Mucosa of descending colon (tissue), 3 donors: ENCODE results near the gene OS9. TPM values are rescaled to one million over a fixed set of nuclear protein-coding genes. Genes with fewer than 3 reads are reported as not detected.

Experiments used
- ATAC-seq: fragments of 200-7000 bp; cut with Tn5 transposase; one replicate; pipeline ENCODE4 v1.9.1; 2020; ENCODE audit warnings: mild to moderate bottlenecking, moderate library complexity
- DNase-seq, 3 donors: peaks; one replicate each; pipeline ENCODE4 v3.0.0-alpha.2; 2020
- H3K36me3 ChIP-seq: fragments of 200-600 bp; one replicate; pipeline ENCODE4 v1.8.0; 2021; ENCODE audit warnings: low read depth, mild to moderate bottlenecking
- H3K4me1 ChIP-seq: fragments of 200-600 bp; one replicate; pipeline ENCODE4 v1.8.0; 2021; ENCODE audit warnings: low read depth, mild to moderate bottlenecking
- H3K4me3 ChIP-seq: fragments of 200-600 bp; one replicate; pipeline ENCODE4 v1.8.0; 2021; ENCODE audit warnings: mild to moderate bottlenecking
- H3K9me3 ChIP-seq: fragments of 200-600 bp; one replicate; pipeline ENCODE4 v1.8.0; 2021; ENCODE audit warnings: mild to moderate bottlenecking
- CTCF ChIP-seq: fragments of 200-600 bp; IDR thresholded peaks from one replicate; pipeline ENCODE4 v1.8.0; 2022; ENCODE audit warnings: antibody characterized with exemption, mild to moderate bottlenecking
- intact Hi-C, 2 donors: fragments of 100-400 bp; cut with DNase I in 1 of 2; cut with micrococcal nuclease in 1 of 2; formaldehyde crosslinking; loops; one replicate each; pipeline versions ENCODE4 v1.11.0 to v1.11.1; 2022; cut with DNase I, micrococcal nuclease
- total RNA-seq, 3 donors: library from RNA; stranded (reverse); fragmentation: NEBNext Ultra II Directional in 2 of 3; extraction: Animal tissue kit (Norgen Biotek cat#: 25700) in 2 of 3; gene quantifications; one replicate each; pipeline versions ENCODE4 v1.2.1 to v1.2.4, GENCODE V29; 2021 to 2023
- donor health status: DM: no; HTN: no; CAD: no; lungs with moderate emphysema.
- donor health status: DM: no; HTN: no; CAD: no.
- donor health status: DM: no; HTN: yes; CAD: no.

The OS9 gene
- total RNA-seq, 3 donors from 2014 or later: 230 to 282 (median 282) TPM

GRCh38 chr12:57726884-57727757 lies 33.2 kb downstream of the OS9 start:
- ATAC-seq: peak; percentile 39
- Histone ChIP-seq H3K4me1 (peaks cover 3% of the 10 kb centered on the region), H3K4me3 (peak overlapping the region; percentile 26), H3K36me3 (no peaks in the 10 kb centered on the region), H3K9me3 (no peaks in the 10 kb centered on the region)
- peak in 2 of 3 donors; percentile 32 to 52 for DNase-seq
- intact Hi-C loops: no loop called here
- TF ChIP-seq CTCF: no peak

GRCh38 chr12:57727758-57728395 lies 33.9 kb downstream of the OS9 start:
- Histone ChIP-seq H3K9me3 (no peaks in the 10 kb centered on the region), H3K4me1 (peaks cover 3% of the 10 kb centered on the region), H3K4me3 (no peak overlapping the region), H3K36me3 (no peaks in the 10 kb centered on the region)
- intact Hi-C loops: no loop called here
- no peak for TF ChIP-seq CTCF
- DNase-seq (no peak), ATAC-seq (no peak)

- ATAC-seq (no peak), DNase-seq (no peak)
- no peaks in the 10 kb centered on the region for H3K36me3 ChIP-seq
- no peaks in the 10 kb centered on the region for H3K9me3 ChIP-seq
- H3K4me3 ChIP-seq: no peak overlapping the region
- TF ChIP-seq CTCF: no peak
- intact Hi-C loops: no loop called here
- H3K4me1 ChIP-seq: peaks cover 3% of the 10 kb centered on the region
Measured at GRCh38 chr12:57729321-57729844, 35.5 kb downstream of the OS9 start.

GRCh38 chr12:57730336-57731067 lies 36.6 kb downstream of the OS9 start:
- DNase-seq: no peak
- Histone ChIP-seq H3K9me3 (no peaks in the 10 kb centered on the region), H3K4me3 (no peak overlapping the region), H3K4me1 (peaks cover 3% of the 10 kb centered on the region), H3K36me3 (no peaks in the 10 kb centered on the region)
- no peak for ATAC-seq
- intact Hi-C loops: no loop called here
- no peak for TF ChIP-seq CTCF

GRCh38 chr12:57731411-57732080 lies 37.6 kb downstream of the OS9 start:
- Histone ChIP-seq H3K36me3 (no peaks in the 10 kb centered on the region), H3K9me3 (no peaks in the 10 kb centered on the region), H3K4me1 (no peaks in the 10 kb centered on the region), H3K4me3 (no peak overlapping the region)
- ATAC-seq: no peak
- intact Hi-C loops: no loop called here
- no peak for TF ChIP-seq CTCF
- DNase-seq: no peak
